GM21526 (cell line): ENCODE results near the gene MYL6B.
"Not testable (repeated sequence)": the region's sequence is repeated elsewhere in the genome, so short reads cannot be mapped to it uniquely, and the experiment has no call there.

Experiments
- ATAC-seq: cut with Tn5 transposase; IDR thresholded peaks from one replicate; pipeline ENCODE4 v1.9.1; 2021; ENCODE audit warnings: moderate library complexity; ENCODE audit not compliant: unreplicated experiment, low FRiP score

MYL6B gene

DNA sequence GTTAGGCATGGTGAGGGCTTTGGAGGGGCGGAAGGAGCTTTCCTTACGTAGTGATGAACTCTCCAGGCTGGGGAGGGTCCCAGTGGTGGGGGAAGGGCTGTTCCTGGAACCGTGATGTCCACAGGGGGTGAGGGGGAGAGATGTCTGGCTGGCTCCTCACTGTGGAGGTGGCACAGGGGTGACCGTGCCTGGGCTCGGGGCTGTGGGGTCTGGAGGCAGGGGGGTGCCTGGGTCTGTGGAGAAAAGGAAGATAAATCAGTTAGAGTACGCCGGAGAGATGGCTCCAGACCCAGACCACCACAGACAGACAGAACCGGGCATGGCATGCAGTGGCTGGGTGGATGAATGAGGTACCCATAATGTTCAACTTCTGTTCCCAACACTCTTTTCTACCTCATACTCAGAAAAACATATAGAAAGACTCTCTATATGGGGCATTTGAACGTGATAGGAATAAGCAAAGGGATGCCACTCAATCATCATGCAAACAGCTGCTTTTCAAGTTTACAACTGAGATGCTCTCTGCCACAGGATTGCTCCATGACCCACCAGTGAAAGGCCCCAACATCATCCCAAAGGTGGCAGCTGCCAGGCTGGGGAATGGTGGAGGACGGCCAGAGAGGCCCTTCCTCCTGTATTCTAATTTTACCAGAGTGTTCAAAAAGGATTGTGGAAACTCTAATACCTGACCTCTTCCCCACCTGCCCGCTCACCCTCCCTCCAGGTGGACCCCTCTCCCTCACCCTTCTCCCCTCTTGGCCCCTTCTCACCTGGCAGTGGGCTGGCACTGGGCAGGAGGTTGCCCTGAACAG, 11.4 kb downstream of the MYL6B start:
- ATAC-seq = no peak

- ATAC-seq = no peak
Measured at GRCh38 chr12:56164345-56164729, 11.9 kb downstream of the MYL6B start.

DNA sequence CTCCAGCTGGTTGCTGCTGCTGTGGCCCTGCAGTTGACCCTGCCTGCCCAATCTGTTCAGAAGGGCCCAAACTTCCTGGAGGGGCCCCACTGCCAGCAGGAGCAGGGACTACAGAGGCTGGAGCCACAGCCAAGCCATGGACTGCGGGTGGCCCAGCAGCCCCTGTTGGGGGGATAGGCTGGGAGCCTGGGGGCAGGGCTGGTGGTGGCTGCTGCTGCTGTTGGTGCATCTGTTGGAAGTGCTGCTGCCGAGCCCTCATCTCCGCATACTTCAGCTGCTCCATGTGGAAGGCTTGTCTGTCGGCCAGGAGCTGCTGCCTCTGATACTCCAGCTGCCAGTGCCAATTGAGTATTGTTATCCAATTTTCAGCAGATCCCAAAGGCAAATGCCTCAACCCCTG, 13.0 kb downstream of the MYL6B start:
- no peak for ATAC-seq

DNA sequence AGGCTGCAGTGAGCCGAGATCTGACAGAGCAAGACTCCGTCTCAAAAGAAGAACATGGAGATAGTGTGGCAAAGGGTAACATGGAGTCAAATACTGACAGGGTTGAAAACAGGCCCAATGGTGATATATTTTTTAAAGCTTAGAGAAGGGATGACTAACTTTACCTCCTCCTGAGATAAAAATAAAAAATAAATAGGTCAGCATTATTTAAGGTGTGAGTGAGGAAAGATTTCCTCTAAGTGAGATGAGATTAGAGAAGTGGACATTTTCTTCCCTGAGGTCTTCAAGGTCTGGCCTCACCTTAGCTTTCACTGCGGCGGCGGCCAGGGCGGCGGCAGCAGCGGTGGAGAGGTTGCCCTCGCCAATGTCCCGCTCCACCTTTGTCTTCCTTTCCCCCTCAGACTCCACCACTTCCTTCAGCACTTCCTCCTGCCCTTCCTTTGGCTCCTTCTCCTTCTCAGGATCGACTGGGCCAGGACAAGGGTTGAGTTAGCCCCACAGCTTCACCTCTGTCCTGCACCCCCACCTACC, 16.9 kb downstream of the MYL6B start:
- no peak for ATAC-seq

DNA sequence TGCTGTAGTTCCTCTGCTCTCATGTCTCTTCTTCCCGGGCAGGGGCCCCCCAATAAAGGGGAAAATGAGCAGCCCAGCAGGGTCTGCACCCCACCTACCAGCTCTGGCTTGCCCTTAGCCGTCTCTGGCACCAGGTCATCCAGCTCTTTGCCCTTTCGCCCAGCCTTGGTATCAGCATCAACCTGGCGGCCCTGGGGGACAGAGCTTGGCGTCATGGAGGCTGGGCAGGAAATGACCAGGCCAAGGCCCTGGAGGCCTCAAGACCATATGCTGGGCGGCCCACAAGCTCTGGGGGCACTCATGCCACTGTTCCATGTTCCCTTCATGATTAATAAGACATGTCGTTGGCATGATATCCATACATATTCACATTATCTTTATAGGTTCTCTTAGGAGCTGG, 20.5 kb downstream of the MYL6B start:
- ATAC-seq = no peak

- ATAC-seq = no peak
Measured at GRCh38 chr12:56178347-56178746, 26.0 kb downstream of the MYL6B start.

GRCh38 chr12:56186957-56187356, 34.6 kb downstream of the MYL6B start:
- ATAC-seq = no peak

- ATAC-seq = no peak
Measured at GRCh38 chr12:56188131-56188777, 35.9 kb downstream of the MYL6B start.

DNA sequence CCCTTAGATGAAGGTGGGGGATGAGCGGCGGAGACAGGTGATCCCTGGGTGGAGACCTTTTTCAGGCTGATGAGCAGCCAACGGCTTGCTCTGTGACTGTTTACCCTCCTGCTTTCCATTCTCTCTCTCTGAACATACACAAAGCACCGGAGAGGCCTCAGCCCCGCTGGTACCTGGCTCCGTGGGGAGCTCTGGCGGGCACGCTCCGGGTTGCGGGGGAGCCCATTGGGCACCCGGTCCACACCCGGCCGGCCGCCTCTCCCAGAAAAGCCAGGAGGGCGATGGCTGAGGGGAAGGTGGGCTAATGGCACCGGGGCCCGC, 36.4 kb downstream of the MYL6B start:
- ATAC-seq = no peak

- peak; percentile 59 for ATAC-seq
Measured at GRCh38 chr12:56189099-56189917, 36.9 kb downstream of the MYL6B start, which contains the start of gene SMARCC2. Gene SMARCC2, minus strand, starts transcription at chr12:56189483. Its CDS starts 22 bp downstream, at chr12:56189461.

GRCh38 chr12:56189918-56190694, 37.7 kb downstream of the MYL6B start:
- ATAC-seq = peak; percentile 26

DNA sequence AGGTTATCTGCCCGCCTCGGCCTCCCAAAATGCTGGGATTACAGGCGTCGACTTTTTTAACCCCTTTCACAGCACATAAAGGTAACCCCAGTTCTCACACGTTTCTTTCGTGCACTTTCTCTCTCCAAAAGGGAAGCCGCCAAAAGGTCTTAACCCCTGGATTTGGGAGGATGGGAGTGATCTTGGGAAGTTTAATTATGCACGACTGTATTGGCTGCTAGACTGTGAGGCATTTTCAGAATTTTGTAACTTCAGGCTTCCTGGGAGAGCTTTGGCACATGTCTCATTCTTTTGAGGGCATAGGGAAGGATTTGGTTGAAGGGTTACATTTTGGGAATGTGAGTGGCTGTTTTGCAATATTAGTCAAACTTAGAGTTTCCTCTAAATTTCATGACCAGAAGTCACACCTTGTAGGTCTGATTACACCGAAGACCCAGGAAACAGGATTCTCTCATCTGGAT, 38.3 kb downstream of the MYL6B start:
- ATAC-seq = no peak

- no peak for ATAC-seq
Measured at GRCh38 chr12:56192582-56192981, 40.2 kb downstream of the MYL6B start.

GRCh38 chr12:56193025-56193578, 40.7 kb downstream of the MYL6B start:
- ATAC-seq = no peak

DNA sequence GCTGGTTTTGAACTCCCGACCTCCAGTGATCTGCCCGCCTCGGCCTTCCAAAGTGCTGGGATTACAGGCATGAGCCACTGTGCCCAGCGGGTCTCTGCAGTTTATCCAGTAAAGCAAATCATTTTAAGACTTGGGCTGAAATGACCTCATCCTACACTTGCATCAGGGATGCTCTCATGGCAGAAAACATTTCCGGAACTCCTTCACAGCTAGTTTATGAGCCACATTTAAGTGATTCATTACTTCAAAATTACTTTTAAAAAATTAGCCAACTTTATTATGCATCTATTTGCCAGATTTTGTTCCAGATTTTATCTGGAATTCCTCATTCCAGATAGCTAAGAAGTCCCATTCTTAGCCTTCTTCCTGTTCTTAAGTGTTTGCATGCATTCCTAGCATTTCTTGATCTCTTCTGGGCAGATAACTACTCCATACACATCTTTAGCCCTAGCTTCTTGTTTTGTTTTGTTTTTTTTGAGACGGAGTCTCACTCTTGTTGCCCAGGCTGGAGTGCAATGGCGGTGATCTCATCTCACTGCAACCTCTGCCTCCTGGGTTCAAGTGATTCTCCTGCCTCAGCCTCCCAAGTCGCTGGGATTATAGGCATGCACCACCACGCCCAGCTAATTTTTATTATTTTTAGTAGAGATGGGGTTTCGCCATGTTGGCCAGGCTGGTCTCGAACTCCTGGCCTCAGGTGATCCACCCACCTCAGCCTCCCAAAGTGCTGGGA, 44.6 kb downstream of the MYL6B start:
- ATAC-seq = not testable (repeated sequence)

DNA sequence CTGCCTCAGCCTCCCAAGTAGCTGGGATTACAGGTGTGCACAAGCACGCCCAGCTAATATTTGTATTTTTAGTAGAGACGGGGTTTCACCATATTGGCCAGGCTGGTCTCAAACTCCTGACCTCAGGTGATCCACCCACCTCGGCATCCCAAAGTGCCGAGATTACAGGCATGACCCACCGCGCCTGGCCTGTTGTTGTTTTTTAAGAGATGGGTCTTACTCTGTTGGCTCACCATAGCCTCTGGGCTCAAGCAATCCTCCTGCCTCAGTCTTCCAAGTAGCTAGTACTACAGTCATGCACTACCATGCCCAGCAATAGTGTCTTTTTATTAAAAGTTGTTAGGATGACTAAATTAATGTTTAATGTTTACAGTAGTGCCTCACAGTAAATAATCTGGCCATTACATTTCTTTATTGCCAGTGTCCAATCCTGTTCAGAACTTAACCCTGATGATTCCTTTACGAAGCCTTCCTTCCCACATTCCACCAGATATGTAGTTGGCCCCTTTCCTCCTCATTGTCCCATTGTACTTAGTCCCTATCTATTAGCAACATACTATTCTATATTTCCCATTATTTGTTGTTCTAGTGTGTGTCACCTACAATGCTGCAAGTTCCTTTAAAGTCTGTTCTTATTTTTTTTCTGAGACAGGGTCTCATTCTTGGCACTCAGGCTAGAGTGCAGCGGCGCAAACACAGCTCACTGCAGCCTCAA, 45.7 kb downstream of the MYL6B start:
- no peak for ATAC-seq

- ATAC-seq = no peak
Measured at GRCh38 chr12:56198836-56199235, 46.4 kb downstream of the MYL6B start.

- ATAC-seq = no peak
Measured at GRCh38 chr12:56202366-56202765, 50.0 kb downstream of the MYL6B start.

DNA sequence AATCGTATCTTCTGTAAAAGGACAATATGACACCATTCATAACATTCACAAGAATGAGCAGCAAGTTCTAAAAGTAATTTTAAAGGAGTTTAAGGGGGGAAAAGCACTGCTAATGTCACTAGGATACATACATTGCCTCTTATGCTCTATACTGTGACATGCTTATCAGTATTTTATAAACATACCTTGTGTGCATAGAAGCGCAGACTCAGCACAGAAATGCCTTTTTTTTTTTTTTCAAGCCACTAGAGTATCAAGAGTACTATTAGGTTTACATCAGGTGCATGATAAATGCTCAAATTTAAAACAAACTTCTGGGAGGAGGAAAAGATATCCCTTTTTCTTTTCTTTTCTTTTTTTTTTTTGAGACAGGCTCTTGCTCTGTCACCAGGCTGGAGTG, 50.5 kb downstream of the MYL6B start:
- ATAC-seq = no peak
